Heart left ventricle (tissue), 16 donors: ENCODE measurements around the gene IGSF1. TPM values are rescaled to one million over a fixed set of nuclear protein-coding genes. Genes with fewer than 3 reads are reported as not detected.
A peak's percentile ranks its signal among the peaks of the same experiment; 100 is the strongest.

Experiments
- ATAC-seq, 4 donors: fragments of 200-7000 bp; cut with Tn5 transposase; one replicate each; pipeline ENCODE4 v1.9.1; 2020 to 2022; ENCODE audit warnings: moderate library complexity in 4 of 4, mild to moderate bottlenecking in 3 of 4, moderate number of reproducible peaks in 1 of 4
- DNase-seq, 5 donors: peaks; one replicate each; pipeline ENCODE4 v3.0.0-alpha.2; 2020
- H3K27ac ChIP-seq, 12 donors: fragments of 200-600 bp; sonication (generic) in 4 of 12; one replicate each; pipeline versions ENCODE4 v1.5.0 to v1.8.0; 2016 to 2022; ENCODE audit warnings: mild to moderate bottlenecking in 2 of 12
- H3K27me3 ChIP-seq, 9 donors: fragments of 200-600 bp; sonication (generic) in 2 of 9; one replicate each; pipeline versions ENCODE4 v1.5.1 to v1.8.0; 2016 to 2022; ENCODE audit warnings: mild to moderate bottlenecking in 3 of 9
- H3K36me3 ChIP-seq, 9 donors: fragments of 200-600 bp; sonication (generic) in 2 of 9; one replicate each; pipeline versions ENCODE4 v1.5.0 to v1.8.0; 2018 to 2022; ENCODE audit warnings: mild to moderate bottlenecking in 2 of 9
- H3K4me1 ChIP-seq, 12 donors: fragments of 200-600 bp; sonication (generic) in 4 of 12; one replicate each; pipeline versions ENCODE4 v1.5.0 to v1.8.0; 2016 to 2022; ENCODE audit warnings: mild to moderate bottlenecking in 3 of 12
- H3K4me3 ChIP-seq, 12 donors: fragments of 200-600 bp; sonication (generic) in 4 of 12; one replicate each; pipeline versions ENCODE4 v1.5.0 to v1.8.0; 2017 to 2022; ENCODE audit warnings: mild to moderate bottlenecking in 9 of 12, moderate library complexity in 4 of 12
- H3K9me3 ChIP-seq, 12 donors: fragments of 200-600 bp; sonication (generic) in 4 of 12; one replicate each; pipeline versions ENCODE4 v1.5.0 to v1.8.0; 2016 to 2022; ENCODE audit warnings: mild to moderate bottlenecking in 1 of 12
- POLR2A ChIP-seq, 2 donors: fragments of 450-650 bp; IDR thresholded peaks; one replicate each; pipeline ENCODE4 v1.6.1; 2017; ENCODE audit warnings: antibody characterized with exemption in 2 of 2, mild to moderate bottlenecking in 2 of 2, moderate library complexity in 2 of 2
- WGBS, 4 donors: extraction: QIAGEN DNeasy Blood & Tissue Kit in 2 of 4; methylation state at CpG; one replicate each; pipeline versions ENCODE4 v1.1.5 to v1.1.7; 2013 to 2018; 5-methylcytosine and 5-hydroxymethylcytosine counted together
- intact Hi-C, 10 donors: fragments of 100-400 bp; cut with DNase I; formaldehyde crosslinking; loops; one replicate each; pipeline versions ENCODE4 v1.11.1 to v1.14.2; 2022
- long read RNA-seq, 3 donors: library from polyadenylated mRNA; unstranded; transcript quantifications; one replicate each; pipeline ENCODE4 v2.0.0, GENCODE V29; 2020 to 2021
- polyA plus RNA-seq, 2 donors: library from polyadenylated mRNA; stranded (reverse); fragments of 200-250 nt; gene quantifications; one replicate each; pipeline ENCODE4 v1.2.3, GENCODE V29; 2013
- total RNA-seq, 9 donors: library from RNA; depleted of rRNA in 2 of 9; stranded (reverse); fragments of >200 nt in 2 of 9; fragmentation: NEBNext Ultra II Directional in 3 of 9; extraction: Animal tissue kit (Norgen Biotek cat#: 25700) in 3 of 9; gene quantifications; one replicate each; pipeline versions ENCODE4 v1.1.0 to v1.2.4, GENCODE V29; 2016 to 2023
- TF ChIP-seq, protein P1 (sequence below), 12 donors: fragments of 200-600 bp; sonication (generic) in 4 of 12; IDR thresholded peaks; one replicate each; pipeline versions ENCODE4 v1.5.0 to v1.8.0; 2018 to 2022; ENCODE audit warnings: antibody characterized with exemption in 12 of 12, mild to moderate bottlenecking in 5 of 12
- donor health status: ischemic (EF 13 %, LVEDD 7.1; RV severe dilation, severe dysfunction).
- donor health status: healthy with polysubstance abuse.
- donor health status: DM: no; HTN: yes; CAD: no.
- donor health status: DM: no; HTN: no; CAD: no.
- donor health status: ischemic (EF 25% LVEDD 6.9; RV normal size, moderate dysfunction).
- donor health status: ischemic (EF 25% LVEDD 5.7; RV mildly dilated, moderate dysfunction).
- donor health status: healthy.
- donor health status: DM: yes; HTN: yes; CAD: no.
- donor health status: ischemic (EF 35%, LVEDD 5.7; RV mildly dilated, moderate dysfunction).
- donor health status: nonischemic (EF 11% LVEDD 7.7; RV severe dilation, severe dysfunction).
- donor health status: DM: yes; HTN: yes; CAD: no.
- donor health status: PGD.
- donor health status: ischemic (EF 29% LVEDD 5.4; RV normal size, mild dysfunction).
- donor health status: nonischemic (EF 23%, LVEDD 6.1; RV moderate dilation, normal function).

IGSF1 gene, protein sequence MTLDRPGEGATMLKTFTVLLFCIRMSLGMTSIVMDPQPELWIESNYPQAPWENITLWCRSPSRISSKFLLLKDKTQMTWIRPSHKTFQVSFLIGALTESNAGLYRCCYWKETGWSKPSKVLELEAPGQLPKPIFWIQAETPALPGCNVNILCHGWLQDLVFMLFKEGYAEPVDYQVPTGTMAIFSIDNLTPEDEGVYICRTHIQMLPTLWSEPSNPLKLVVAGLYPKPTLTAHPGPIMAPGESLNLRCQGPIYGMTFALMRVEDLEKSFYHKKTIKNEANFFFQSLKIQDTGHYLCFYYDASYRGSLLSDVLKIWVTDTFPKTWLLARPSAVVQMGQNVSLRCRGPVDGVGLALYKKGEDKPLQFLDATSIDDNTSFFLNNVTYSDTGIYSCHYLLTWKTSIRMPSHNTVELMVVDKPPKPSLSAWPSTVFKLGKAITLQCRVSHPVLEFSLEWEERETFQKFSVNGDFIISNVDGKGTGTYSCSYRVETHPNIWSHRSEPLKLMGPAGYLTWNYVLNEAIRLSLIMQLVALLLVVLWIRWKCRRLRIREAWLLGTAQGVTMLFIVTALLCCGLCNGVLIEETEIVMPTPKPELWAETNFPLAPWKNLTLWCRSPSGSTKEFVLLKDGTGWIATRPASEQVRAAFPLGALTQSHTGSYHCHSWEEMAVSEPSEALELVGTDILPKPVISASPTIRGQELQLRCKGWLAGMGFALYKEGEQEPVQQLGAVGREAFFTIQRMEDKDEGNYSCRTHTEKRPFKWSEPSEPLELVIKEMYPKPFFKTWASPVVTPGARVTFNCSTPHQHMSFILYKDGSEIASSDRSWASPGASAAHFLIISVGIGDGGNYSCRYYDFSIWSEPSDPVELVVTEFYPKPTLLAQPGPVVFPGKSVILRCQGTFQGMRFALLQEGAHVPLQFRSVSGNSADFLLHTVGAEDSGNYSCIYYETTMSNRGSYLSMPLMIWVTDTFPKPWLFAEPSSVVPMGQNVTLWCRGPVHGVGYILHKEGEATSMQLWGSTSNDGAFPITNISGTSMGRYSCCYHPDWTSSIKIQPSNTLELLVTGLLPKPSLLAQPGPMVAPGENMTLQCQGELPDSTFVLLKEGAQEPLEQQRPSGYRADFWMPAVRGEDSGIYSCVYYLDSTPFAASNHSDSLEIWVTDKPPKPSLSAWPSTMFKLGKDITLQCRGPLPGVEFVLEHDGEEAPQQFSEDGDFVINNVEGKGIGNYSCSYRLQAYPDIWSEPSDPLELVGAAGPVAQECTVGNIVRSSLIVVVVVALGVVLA (N-terminal part only)
- total RNA-seq (1 to 10 TPM; 1.1 to 8.4 (median 3.1) TPM), polyA plus RNA-seq (under 1 TPM; 0.12 to 0.65 TPM)
- long read RNA-seq, donor 1, partial matches to known transcripts = 10 of 16 reads
- long read RNA-seq, donor 1, other reads (novel, unspliced or antisense) = 6 of 16 reads
- long read RNA-seq, donor 2, full-length matches to known transcripts = 3 of 7 reads
- long read RNA-seq, donor 2, partial matches to known transcripts = 3 of 7 reads
- long read RNA-seq, donor 2, other reads (novel, unspliced or antisense) = 1 of 7 reads
- long read RNA-seq, donor 3 = 0 reads

- WGBS, 4 donors = 2 to 16% (median 9%) methylated on average over 28 to 32 of the region's 32 CpGs
- H3K9me3 ChIP-seq = no peaks in the 10 kb centered on the region
- no peak for TF ChIP-seq POLR2A (IDR thresholded peaks at IDR 0.05)
- TF ChIP-seq, protein P1, sequence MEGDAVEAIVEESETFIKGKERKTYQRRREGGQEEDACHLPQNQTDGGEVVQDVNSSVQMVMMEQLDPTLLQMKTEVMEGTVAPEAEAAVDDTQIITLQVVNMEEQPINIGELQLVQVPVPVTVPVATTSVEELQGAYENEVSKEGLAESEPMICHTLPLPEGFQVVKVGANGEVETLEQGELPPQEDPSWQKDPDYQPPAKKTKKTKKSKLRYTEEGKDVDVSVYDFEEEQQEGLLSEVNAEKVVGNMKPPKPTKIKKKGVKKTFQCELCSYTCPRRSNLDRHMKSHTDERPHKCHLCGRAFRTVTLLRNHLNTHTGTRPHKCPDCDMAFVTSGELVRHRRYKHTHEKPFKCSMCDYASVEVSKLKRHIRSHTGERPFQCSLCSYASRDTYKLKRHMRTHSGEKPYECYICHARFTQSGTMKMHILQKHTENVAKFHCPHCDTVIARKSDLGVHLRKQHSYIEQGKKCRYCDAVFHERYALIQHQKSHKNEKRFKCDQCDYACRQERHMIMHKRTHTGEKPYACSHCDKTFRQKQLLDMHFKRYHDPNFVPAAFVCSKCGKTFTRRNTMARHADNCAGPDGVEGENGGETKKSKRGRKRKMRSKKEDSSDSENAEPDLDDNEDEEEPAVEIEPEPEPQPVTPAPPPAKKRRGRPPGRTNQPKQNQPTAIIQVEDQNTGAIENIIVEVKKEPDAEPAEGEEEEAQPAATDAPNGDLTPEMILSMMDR (IDR thresholded peaks at IDR 0.05) = no peak
- H3K4me1 ChIP-seq = no peaks in the 10 kb centered on the region
- DNase-seq (peak in 2 of 5 donors; percentile 20 to 43), ATAC-seq (peak; percentile 55 to 89 (median 80))
- H3K36me3 ChIP-seq = no peaks in the 10 kb centered on the region
- intact Hi-C loops = no loop called here
- H3K27me3 ChIP-seq = peaks cover 0 to 57% (median 0%) of the 10 kb centered on the region in 9 donors
- peak within 1 kb of the TSS in 10 of 12 donors; percentile 1 to 41 (median 31) for H3K4me3 ChIP-seq
- H3K27ac ChIP-seq = no peak within 1 kb of the TSS
Measured at GRCh38 chrX:131288738-131289511, at the start of gene IGSF1. TSS of gene IGSF1 (minus strand) at chrX:131289306. CDS start at chrX:131286674, 2,632 bp downstream.

- Histone ChIP-seq H3K27ac (no peak overlapping the region), H3K27me3 (peaks cover 0 to 9% (median 0%) of the 10 kb centered on the region in 9 donors), H3K4me1 (no peaks in the 10 kb centered on the region), H3K36me3 (no peaks in the 10 kb centered on the region), H3K4me3 (no peak overlapping the region), H3K9me3 (no peaks in the 10 kb centered on the region)
- no peak for DNase-seq
- intact Hi-C loops = no loop called here
- 70 to 81% (median 75%) methylated on average over 3 of the region's 3 CpGs for WGBS, 4 donors
- TF ChIP-seq, protein P1 (IDR thresholded peaks at IDR 0.05) = no peak
- no peak for TF ChIP-seq POLR2A (IDR thresholded peaks at IDR 0.05)
- ATAC-seq = no peak
Measured at GRCh38 chrX:131332331-131332730, 43.2 kb upstream of the IGSF1 start.

DNA sequence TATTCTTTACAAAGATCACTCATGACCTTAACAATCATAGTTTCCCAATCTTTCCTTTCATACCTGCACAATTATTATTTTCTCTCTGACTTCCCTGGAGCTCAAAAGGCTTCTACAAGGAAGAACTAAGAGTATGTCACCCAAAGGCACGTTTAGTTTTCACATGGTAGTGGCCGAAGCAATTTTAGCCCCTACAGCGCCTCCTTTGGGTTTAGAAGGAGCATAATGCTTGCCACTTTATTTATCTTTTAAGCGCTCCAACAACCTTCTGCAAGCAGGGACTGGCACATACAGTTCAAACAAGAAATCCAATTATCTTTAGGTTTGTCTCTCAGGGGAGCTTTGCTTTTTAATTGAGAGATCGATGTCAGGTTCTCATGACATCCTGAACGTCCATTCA, 42.0 kb upstream of the IGSF1 start:
- WGBS, 4 donors = 52 to 57% (median 55%) methylated on average over 6 of the region's 6 CpGs
- H3K9me3 ChIP-seq = no peaks in the 10 kb centered on the region
- intact Hi-C loops = no loop called here
- no peak overlapping the region for H3K4me3 ChIP-seq
- H3K36me3 ChIP-seq = no peaks in the 10 kb centered on the region
- no peak overlapping the region for H3K27ac ChIP-seq
- TF ChIP-seq POLR2A (IDR thresholded peaks at IDR 0.05) = no peak
- TF ChIP-seq, protein P1 (IDR thresholded peaks at IDR 0.05) = no peak
- DNase-seq (no peak), ATAC-seq (no peak)
- peaks cover 0 to 3% (median 0%) of the 10 kb centered on the region in 9 donors for H3K27me3 ChIP-seq
- no peaks in the 10 kb centered on the region for H3K4me1 ChIP-seq
